ENCODE measurements around the gene CERS6. TPM values are rescaled to one million over a fixed set of nuclear protein-coding genes. Genes with fewer than 3 reads are reported as not detected.

CERS6 gene
- polyA plus RNA-seq, 3 donors: 50.3 to 55.1 (median 52.1) TPM

- no peak for DNase-seq (ENCODE audit: low read depth in 3 of 3, low spot score in 2 of 3)
These were observed 235.1 kb downstream of the CERS6 start for GRCh38 chr2:168691221-168691620.

GRCh38 chr2:168692132-168692744, 236.2 kb downstream of the CERS6 start:
- DNase-seq (ENCODE audit: low read depth in 3 of 3, low spot score in 2 of 3): no peak

- DNase-seq (ENCODE audit: low read depth in 3 of 3, low spot score in 2 of 3): no peak
These were observed 238.1 kb downstream of the CERS6 start for GRCh38 chr2:168694173-168694572.

DNA sequence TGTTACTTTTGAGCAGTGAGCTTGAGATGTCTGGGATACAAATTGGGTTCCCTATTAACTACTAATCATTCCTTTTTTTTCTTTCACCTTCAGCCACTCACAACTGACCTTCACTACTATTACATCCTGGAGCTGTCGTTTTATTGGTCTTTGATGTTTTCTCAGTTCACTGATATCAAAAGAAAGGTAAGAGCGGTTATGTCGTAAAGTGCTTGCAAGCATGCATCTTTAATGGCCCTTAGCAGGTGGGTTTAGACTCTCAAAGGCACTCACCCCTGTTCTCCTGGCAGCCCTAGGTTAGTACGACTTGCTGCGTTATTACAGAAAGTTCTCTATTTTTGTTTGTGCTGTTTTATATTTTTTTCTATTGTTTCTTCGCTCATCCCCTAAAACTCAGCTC, 238.8 kb downstream of the CERS6 start:
- DNase-seq (ENCODE audit: low read depth in 3 of 3, low spot score in 2 of 3): no peak

GRCh38 chr2:168697668-168698121, 241.6 kb downstream of the CERS6 start:
- DNase-seq (ENCODE audit: low read depth in 3 of 3, low spot score in 2 of 3): no peak

- no peak for DNase-seq (ENCODE audit: low read depth in 3 of 3, low spot score in 2 of 3)
These were observed 242.9 kb downstream of the CERS6 start for GRCh38 chr2:168698969-168699368.

DNA sequence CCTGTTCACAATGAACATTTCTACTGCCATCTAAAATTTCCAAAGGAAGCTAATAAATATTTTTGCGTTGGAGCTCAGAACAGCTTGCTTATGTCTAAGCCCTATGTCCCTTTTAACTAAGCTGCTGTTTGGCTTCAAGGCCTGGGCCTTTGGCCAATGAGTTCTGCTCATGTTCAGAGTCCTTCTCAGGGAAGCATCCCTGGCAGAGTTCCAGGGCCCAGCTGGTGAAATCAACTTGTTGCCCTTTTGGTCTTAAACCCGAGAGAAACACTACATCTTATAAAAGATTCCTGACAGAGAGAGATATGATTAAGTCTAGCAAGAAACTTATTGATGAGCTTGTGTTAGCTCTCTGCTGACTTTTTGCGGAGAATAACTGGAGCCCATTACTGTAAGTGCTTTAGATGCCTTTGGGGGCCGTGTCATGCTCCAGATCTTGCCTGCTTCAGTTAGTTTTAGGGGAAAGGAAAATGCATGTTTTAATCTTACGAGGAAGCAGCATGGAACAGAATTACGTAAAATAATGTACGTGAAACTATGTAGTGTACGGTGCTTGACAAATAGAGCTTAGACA, 243.9 kb downstream of the CERS6 start:
- DNase-seq (ENCODE audit: low read depth in 3 of 3, low spot score in 2 of 3): peak; percentile 65 to 76 (median 74)

- DNase-seq (ENCODE audit: low read depth in 3 of 3, low spot score in 2 of 3): no peak
These were observed 244.7 kb downstream of the CERS6 start for GRCh38 chr2:168700615-168701245.

DNA sequence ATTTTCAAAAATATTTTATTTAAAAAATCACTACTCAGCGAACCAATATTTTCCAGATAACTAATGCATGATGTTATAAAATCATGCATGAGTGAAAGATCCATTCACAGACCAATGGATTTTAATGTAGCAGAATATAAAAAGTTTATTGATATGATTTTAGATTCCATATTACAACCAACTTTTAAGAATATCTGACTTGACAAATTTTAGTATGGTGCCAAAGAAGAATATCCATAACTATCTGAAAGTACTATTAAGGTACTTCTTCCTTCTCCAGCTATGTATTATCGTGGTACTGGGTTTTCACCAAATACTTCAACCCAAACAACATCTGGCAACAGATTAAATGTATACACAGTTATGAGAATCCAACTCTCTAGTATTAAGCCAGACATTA, 246.5 kb downstream of the CERS6 start:
- DNase-seq (ENCODE audit: low read depth in 3 of 3, low spot score in 2 of 3): no peak

DNA sequence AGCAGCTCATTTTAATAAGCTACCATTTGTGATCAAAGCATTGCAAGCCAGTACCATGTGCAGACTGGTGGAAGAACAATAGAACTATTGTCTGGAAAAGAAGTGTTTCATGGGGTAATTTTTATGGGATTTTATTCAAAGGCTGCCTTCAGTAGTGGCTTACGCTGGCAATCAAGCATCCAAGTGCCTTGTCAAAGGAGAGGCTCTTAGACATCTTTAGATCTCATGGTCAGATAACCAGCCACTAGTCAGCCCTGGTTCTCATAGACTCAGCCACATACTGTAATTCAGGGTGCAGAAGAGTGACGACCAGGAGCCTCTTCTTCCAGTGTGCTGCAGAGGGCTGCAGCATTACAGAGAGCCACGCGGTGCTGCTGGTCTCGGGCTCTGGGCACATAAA, 247.9 kb downstream of the CERS6 start:
- DNase-seq (ENCODE audit: low read depth in 3 of 3, low spot score in 2 of 3): no peak

GRCh38 chr2:168705534-168706470, 249.7 kb downstream of the CERS6 start:
- no peak for DNase-seq (ENCODE audit: low read depth in 3 of 3, low spot score in 2 of 3)

GRCh38 chr2:168706806-168707205, 250.7 kb downstream of the CERS6 start:
- no peak for DNase-seq (ENCODE audit: low read depth in 3 of 3, low spot score in 2 of 3)

DNA sequence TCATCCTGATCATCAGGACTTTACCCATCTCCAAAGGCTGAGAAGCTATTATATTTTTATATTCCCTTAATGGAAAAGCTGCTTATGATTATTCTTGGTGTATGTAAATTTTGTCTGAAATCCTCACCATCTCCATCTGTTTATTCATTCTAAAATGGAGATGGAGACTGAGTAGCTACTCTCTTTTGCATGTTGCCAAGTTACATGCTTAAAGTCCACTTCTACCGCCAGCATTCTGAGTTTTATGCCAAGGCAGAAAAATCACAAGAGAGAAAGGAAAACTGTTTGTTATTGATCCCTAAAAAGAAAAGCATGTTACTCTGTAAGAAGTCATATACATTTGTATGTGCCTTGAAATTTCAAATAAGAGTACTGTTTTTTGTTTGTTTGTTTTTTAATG, 252.0 kb downstream of the CERS6 start:
- no peak for DNase-seq (ENCODE audit: low read depth in 3 of 3, low spot score in 2 of 3)

GRCh38 chr2:168710754-168711467, 254.8 kb downstream of the CERS6 start:
- DNase-seq (ENCODE audit: low read depth in 3 of 3, low spot score in 2 of 3): no peak

DNA sequence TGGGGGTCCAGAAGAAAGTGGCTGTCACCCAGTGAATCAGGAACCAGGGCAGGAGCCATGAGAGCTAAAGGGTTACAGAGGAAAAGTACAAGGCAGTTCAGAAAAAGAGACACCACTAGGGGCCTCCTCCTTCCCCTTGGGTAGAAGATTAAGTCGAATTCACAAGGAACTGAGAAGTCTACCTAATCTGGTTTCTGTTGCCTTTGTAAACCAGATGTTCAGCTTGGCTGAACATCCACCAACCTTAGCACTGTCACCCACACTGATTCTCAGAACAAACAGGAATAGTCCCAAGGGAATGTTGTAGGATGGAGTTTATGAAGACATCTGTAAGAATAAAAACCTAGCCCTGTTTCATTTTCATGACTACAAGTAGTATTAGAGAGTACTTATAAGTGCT, 256.0 kb downstream of the CERS6 start:
- DNase-seq (ENCODE audit: low read depth in 3 of 3, low spot score in 2 of 3): no peak

DNA sequence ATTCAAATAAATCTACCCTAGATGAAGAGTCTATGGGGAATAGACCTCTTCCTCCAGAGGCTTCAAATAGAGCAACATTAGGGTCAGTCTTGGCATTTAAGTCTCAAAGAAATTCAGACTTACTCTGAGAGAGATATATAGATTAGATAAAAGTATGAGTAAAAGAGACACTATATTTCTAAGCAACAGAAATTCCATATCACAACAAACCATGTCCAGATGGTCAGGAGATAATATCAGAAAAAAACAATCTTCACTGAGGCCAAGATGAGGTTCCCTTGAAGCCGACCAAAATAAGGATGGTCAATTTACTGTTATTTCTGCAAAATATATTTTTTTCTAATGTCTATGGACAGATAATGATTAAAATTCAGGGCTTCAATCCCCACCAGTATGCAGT, 257.3 kb downstream of the CERS6 start:
- no peak for DNase-seq (ENCODE audit: low read depth in 3 of 3, low spot score in 2 of 3)

GRCh38 chr2:168715849-168716248, 259.8 kb downstream of the CERS6 start:
- DNase-seq (ENCODE audit: low read depth in 3 of 3, low spot score in 2 of 3): no peak

GRCh38 chr2:168716839-168717238, 260.8 kb downstream of the CERS6 start:
- DNase-seq (ENCODE audit: low read depth in 3 of 3, low spot score in 2 of 3): no peak

- DNase-seq (ENCODE audit: low read depth in 3 of 3, low spot score in 2 of 3): no peak
These were observed 261.9 kb downstream of the CERS6 start for GRCh38 chr2:168717790-168718502.

- DNase-seq (ENCODE audit: low read depth in 3 of 3, low spot score in 2 of 3): no peak
These were observed 262.6 kb downstream of the CERS6 start for GRCh38 chr2:168718622-168719021.

Data from right renal cortex interstitium (tissue), 3 donors.